Posterior cingulate gyrus (tissue), 11 donors: ENCODE measurements around the gene NTM.
"Not testable (repeated sequence)": the region's sequence is repeated elsewhere in the genome, so short reads cannot be mapped to it uniquely, and the experiment has no call there.

Experiments
- DNase-seq, 10 donors: peaks; one replicate each; pipeline versions ENCODE4 v3.0.0 to v3.0.0-alpha.2; 2020 to 2021; ENCODE audit warnings: mixed read lengths in 3 of 10
- intact Hi-C: fragments of 100-400 bp; cut with DNase I; formaldehyde crosslinking; loops from one replicate; pipeline ENCODE4 v1.15.1; 2023

NTM gene

DNA sequence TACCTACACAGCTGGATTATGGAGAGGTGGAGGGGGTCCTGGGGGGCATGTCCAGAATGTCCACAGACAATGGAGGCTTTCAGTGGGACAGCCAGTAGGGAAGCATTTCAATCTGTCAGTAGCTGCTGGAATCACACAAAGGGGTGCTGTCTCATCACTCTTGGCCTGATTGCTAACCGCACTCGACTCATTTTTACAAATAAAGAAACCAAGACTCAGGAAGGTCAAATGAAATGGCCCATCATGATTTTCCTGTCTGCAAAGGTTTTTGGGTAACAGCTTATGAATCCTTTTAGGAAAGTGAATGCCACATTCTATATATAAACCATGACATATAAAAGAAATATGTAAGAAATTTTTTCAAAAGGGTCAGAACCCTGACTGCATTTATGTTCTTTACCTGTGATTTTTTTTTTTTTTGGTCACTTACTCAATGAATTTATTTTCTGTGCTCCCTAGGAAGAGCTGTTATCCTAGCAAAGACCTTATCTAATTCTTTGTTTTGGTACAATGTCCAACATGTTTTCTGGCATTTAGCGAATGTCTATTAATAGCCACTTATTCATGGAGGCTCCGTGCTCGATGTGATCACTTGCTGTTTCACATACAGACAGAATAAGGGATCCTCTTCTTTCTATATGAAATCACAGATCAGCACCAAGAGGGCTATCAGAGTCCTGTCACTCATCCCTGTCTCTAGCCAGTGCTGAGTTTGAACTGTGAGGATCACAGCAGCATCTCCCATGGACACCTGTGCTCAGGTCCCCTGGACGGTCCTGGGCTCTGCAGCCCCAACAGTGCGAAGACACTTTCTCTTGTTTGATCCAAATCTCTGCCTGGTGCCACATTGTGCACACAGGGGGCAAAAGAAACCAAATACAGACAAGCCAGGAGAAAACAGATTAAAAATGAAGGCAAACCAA, 979.7 kb downstream of the NTM start:
- intact Hi-C loops = no loop called here
- no peak for DNase-seq

DNA sequence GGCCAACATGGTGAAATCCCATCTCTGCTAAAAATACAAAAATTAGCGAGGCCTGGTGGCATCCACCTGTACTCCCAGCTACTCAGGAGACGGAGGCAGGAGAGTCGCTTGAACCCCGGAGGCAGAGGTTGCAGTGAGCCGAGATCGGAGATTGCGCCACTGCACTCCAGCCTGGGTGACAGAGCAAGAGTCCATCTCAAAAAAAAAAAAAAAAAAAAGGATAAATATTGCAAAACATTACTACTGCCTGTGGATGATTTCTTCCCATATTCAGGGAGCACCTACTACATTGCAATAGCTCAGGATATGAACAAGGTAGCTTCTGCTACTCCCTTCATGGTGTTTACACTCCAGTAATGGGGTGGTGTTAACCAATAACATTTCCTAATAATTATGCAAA, 980.6 kb downstream of the NTM start:
- intact Hi-C loops = no loop called here
- DNase-seq = no peak

DNA sequence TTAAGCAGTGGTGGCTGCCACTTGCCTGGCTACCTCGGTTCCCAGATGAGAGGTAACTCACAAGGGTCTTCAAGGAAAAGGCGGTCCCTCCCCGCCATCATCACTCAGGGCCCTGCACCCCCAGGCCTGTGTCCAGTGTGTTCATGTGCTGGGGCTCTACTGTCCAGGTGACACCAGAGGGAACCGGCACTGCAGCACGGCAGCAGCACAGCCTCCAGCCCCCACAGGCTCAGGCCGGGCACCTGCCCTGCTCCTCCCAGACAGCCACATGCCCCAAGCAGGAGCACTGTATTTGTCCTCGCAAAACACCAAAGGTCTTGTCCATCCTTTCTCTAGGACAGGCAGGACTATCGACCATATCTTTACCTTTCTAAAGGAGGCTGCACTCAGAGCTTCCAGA, 982.1 kb downstream of the NTM start:
- DNase-seq = no peak
- intact Hi-C loops = no loop called here

GRCh38 chr11:132353255-132353654, 982.8 kb downstream of the NTM start:
- DNase-seq = no peak
- intact Hi-C loops = no loop called here

DNA sequence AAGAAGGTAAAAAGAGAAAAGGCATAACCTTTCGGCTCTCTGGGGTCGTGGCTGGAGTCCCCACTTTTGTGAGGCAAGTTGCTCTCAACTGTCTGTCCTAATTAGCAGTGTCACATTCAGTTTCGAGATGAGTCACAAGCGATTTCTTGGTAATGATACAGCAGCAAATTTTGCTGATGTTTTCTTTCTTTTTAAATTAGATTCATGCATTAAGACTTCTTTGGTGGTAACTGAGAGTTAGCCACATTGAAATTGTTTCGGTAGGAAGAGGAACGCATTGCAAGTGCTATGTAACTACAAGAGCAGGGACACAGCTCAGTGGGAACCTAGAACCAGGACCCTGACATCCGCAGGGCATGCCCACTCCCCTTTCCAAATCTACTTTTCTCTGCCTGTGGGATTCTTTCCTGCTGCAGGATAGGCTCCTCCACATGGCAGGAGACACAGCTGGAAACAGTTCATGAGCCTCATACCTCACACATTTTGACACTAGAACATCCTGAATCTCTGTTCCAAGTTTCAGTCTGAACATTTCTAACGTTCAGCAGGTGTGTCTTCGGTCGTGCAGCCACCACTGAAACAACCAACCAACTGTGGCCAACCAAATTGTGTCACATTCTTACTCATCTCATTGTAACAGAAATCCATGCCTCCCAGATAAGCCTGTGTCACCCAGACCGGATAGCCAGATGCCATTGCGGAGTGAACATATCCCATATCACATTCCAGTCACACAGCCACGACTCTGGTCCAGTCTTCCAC, 987.6 kb downstream of the NTM start:
- intact Hi-C loops = no loop called here
- no peak for DNase-seq

DNA sequence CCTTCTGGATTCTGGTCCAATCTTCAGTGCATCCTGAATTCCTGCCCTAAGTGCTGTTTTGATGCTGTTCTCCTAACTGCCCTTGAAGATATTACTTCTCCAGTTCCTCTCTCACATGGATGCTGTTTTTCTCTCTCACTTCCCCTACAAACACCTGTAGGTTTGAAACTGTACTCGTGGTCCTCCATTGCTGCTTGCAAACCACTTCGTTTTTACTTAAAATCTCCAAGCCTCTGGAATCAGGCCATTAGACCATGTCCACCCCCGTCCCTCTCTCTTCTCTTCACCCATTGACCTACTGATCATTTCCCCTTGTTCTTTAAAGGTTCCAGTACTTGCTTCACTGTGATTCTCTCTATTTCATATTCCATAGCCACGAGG, 988.1 kb downstream of the NTM start:
- no peak for DNase-seq
- intact Hi-C loops = no loop called here

GRCh38 chr11:132361011-132361550, 990.7 kb downstream of the NTM start:
- intact Hi-C loops = no loop called here

GRCh38 chr11:132365650-132366049, 995.2 kb downstream of the NTM start:
- intact Hi-C loops = no loop called here
- DNase-seq = no peak

More at GRCh38 chr11:132361011-132361550, 990.7 kb downstream of the NTM start:
- no peak for DNase-seq

DNA sequence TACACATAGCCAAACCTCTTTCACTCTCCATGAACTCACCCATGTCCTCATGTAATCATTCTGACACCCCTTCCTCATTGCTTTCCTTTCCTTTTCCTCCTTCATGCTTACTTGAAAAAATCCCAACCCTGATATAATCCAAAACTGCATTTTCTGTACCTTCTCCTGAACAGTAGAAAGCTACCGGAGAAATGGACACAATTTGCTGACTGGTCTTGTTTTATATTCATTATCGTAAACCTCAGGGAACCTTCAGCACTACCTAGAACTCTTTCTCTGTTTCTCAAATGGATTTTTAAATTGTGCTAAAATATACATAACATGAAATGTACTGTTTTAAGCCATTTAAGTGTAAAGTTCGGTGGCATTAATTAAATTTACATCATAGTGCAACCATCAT, 996.9 kb downstream of the NTM start:
- intact Hi-C loops = no loop called here
- DNase-seq = no peak

GRCh38 chr11:132370114-132370513, 999.7 kb downstream of the NTM start:
- intact Hi-C loops, DNase-seq: not testable (repeated sequence)

GRCh38 chr11:132373405-132374143, 1003.2 kb downstream of the NTM start:
- DNase-seq = no peak
- intact Hi-C loops = no loop called here

- DNase-seq = no peak
- intact Hi-C loops = no loop called here
Observed at GRCh38 chr11:132379540-132379939, 1009.1 kb downstream of the NTM start.
